Osteoblast (primary cell): ENCODE results near the gene PPIL6. TPM values are rescaled to one million over a fixed set of nuclear protein-coding genes. Genes with fewer than 3 reads are reported as not detected.

Experiments used
- DNase-seq: peaks from one replicate; pipeline ENCODE4 v3.0.0; 2011; ENCODE audit warnings: low spot score, mixed read lengths; ENCODE audit not compliant: insufficient read length; ENCODE audit errors: missing footprints
- H2AFZ ChIP-seq: 2 replicates; pipeline ENCODE4 v1.6.0; 2011; ENCODE audit warnings: mild to moderate bottlenecking, low read length
- H3K27ac ChIP-seq: 2 replicates; pipeline ENCODE4 v1.5.1; 2011; ENCODE audit warnings: mild to moderate bottlenecking, low read depth, low read length, moderate library complexity
- H3K27me3 ChIP-seq: 2 replicates; pipeline ENCODE4 v1.6.0; 2012; ENCODE audit warnings: mild to moderate bottlenecking, control low read depth, inconsistent platforms, low read length, moderate library complexity; ENCODE audit not compliant: insufficient read depth
- H3K36me3 ChIP-seq: 2 replicates; pipeline ENCODE4 v1.5.1; 2011; ENCODE audit warnings: mild to moderate bottlenecking, low read length, control low read depth, moderate library complexity; ENCODE audit not compliant: insufficient read depth
- H3K4me1 ChIP-seq: 2 replicates; pipeline ENCODE4 v1.5.1; 2011; ENCODE audit warnings: mild to moderate bottlenecking, low read length, control low read depth, moderate library complexity; ENCODE audit not compliant: insufficient read depth
- H3K4me2 ChIP-seq: 2 replicates; pipeline ENCODE4 v1.6.0; 2011; ENCODE audit warnings: mild to moderate bottlenecking, low read length; ENCODE audit not compliant: insufficient read depth
- H3K4me3 ChIP-seq: fragments of 200-600 bp; sonication (generic); 3 replicates; pipeline ENCODE4 v1.5.1; 2012; ENCODE audit warnings: mild to moderate bottlenecking, low read length, inconsistent platforms; ENCODE audit not compliant: insufficient read depth
- H3K79me2 ChIP-seq: 2 replicates; pipeline ENCODE4 v1.6.0; 2012; ENCODE audit warnings: mild to moderate bottlenecking, low read length, control low read depth, inconsistent platforms; ENCODE audit not compliant: insufficient read depth
- H3K9me3 ChIP-seq: 2 replicates; pipeline ENCODE4 v1.5.1; 2011; ENCODE audit warnings: low read depth, low read length, control low read depth
- H4K20me1 ChIP-seq: 2 replicates; pipeline ENCODE4 v1.6.0; 2012; ENCODE audit warnings: mild to moderate bottlenecking, low read length, control low read depth; ENCODE audit not compliant: insufficient read depth
- total RNA-seq: library from RNA; depleted of rRNA; stranded (reverse); fragments of >200 nt; gene quantifications from 2 replicates; pipeline ENCODE4 v1.2.3, GENCODE V29; 2012
- TF ChIP-seq, protein P1 (sequence below): IDR thresholded peaks from 2 replicates; pipeline ENCODE4 v1.5.1; 2011; ENCODE audit warnings: mild to moderate bottlenecking, low read depth, low read length, moderate library complexity; ENCODE audit errors: extremely low read depth

The PPIL6 gene
- total RNA-seq, 1 donor, result 5.8 TPM

DNA sequence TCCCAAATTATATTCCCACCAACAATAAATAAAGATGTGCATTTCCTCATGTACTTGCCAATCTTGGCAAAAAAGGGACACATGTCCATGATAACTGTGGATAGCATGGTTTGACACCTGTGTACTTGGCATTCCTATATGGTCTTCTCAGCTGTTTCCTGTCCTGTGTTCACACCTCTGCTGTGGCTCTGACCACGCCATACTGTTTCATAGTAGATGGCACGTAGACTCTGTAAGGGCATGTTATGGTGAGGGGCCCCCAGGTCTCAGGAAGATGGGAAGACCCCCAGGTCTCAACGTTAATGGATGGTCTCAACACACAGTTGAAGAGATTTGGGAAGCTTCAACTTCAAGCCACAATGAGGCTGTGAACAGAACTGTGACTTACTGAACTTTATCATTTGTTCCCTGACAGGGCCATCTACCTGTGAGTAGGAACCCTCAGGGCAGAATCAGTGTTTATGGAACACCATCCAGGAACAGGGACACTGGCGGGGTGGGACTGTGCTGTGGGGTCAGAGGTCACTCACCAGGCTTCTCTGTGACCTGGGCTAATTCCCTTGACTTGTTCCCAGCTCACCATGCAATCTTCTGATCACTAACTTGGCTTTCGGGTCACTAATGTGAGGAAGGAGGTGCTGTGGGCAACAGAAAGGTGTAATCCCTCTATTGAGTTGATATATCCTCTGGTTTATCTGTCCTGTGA lies 30.8 kb upstream of the PPIL6 start:
- TF ChIP-seq, protein P1, sequence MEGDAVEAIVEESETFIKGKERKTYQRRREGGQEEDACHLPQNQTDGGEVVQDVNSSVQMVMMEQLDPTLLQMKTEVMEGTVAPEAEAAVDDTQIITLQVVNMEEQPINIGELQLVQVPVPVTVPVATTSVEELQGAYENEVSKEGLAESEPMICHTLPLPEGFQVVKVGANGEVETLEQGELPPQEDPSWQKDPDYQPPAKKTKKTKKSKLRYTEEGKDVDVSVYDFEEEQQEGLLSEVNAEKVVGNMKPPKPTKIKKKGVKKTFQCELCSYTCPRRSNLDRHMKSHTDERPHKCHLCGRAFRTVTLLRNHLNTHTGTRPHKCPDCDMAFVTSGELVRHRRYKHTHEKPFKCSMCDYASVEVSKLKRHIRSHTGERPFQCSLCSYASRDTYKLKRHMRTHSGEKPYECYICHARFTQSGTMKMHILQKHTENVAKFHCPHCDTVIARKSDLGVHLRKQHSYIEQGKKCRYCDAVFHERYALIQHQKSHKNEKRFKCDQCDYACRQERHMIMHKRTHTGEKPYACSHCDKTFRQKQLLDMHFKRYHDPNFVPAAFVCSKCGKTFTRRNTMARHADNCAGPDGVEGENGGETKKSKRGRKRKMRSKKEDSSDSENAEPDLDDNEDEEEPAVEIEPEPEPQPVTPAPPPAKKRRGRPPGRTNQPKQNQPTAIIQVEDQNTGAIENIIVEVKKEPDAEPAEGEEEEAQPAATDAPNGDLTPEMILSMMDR, result no peak
- H3K79me2 ChIP-seq, result no peaks in the 10 kb centered on the region

DNA sequence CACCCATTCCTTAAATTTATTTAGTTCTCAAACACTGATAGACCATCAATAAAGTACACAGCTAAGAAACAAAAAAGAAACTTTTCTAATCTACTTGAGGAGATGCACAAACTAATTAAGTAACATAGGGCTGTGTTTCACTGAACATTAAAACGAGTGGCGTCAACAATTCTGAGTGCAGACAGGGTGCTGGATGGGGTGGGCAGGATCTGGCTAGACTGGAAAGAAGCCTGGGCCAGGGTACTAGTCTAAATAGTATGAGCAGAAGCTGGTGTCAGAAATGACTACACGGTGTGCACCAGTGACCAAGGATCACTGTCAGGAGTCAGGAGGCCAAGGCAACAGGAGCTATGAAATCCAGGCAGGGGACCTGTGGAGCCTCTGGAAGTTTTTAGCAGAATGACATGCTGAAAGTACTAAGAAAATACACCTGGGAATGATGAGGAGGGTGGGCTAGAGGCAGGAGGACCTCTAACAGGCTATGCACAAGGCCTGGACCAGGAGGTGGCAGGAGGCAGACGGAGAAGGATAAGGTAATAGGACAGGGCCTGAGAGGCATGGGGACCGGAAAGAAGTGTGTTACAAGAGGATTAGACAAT lies 29.3 kb upstream of the PPIL6 start:
- Histone ChIP-seq H3K4me1 (no peaks in the 10 kb centered on the region), H3K4me3 (no peak overlapping the region), H4K20me1 (peaks cover 3% of the 10 kb centered on the region), H3K4me2 (no peak overlapping the region), H3K9me3 (no peaks in the 10 kb centered on the region), H3K36me3 (peaks cover 54% of the 10 kb centered on the region), H3K79me2 (no peaks in the 10 kb centered on the region), H2AFZ (no peak overlapping the region), H3K27me3 (no peaks in the 10 kb centered on the region), H3K27ac (no peak overlapping the region)
- no peak for DNase-seq
- TF ChIP-seq, protein P1, result no peak

More for the DNA sequence above, 30.8 kb upstream of the PPIL6 start:
- no peak for DNase-seq
- H3K27ac ChIP-seq, result no peak overlapping the region
- H3K4me1 ChIP-seq, result no peaks in the 10 kb centered on the region
- no peak overlapping the region for H2AFZ ChIP-seq
- no peak overlapping the region for H3K4me3 ChIP-seq
- no peaks in the 10 kb centered on the region for H3K27me3 ChIP-seq
- H3K9me3 ChIP-seq, result no peaks in the 10 kb centered on the region
- no peak overlapping the region for H3K4me2 ChIP-seq
- peaks cover 52% of the 10 kb centered on the region for H3K36me3 ChIP-seq
- H4K20me1 ChIP-seq, result no peaks in the 10 kb centered on the region

DNA sequence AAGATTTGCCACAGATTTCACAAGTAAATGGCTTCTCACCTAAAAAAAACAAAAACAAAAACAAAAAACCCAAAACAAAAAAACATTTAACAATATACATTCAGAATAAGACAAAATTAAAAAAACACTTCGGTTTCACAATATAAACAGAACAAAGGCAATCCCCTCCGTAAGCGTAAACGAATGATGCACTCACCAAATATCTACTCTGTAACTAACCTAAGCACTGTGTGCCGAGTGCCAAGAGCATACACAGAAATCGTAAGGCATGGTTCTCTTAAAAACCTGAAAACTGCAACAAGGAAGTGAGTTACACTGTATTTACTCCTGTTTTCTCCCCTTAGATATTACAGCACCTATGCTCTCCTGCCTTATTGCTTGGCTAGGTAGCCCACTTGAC lies 27.3 kb upstream of the PPIL6 start:
- peaks cover 3% of the 10 kb centered on the region for H4K20me1 ChIP-seq
- no peak overlapping the region for H3K4me2 ChIP-seq
- TF ChIP-seq, protein P1, result no peak
- H2AFZ ChIP-seq, result no peak overlapping the region
- H3K27ac ChIP-seq, result no peak overlapping the region
- no peak for DNase-seq
- no peak overlapping the region for H3K4me3 ChIP-seq
- H3K9me3 ChIP-seq, result no peaks in the 10 kb centered on the region
- H3K4me1 ChIP-seq, result no peaks in the 10 kb centered on the region
- H3K79me2 ChIP-seq, result no peaks in the 10 kb centered on the region
- H3K36me3 ChIP-seq, result peaks cover 52% of the 10 kb centered on the region
- no peaks in the 10 kb centered on the region for H3K27me3 ChIP-seq

DNA sequence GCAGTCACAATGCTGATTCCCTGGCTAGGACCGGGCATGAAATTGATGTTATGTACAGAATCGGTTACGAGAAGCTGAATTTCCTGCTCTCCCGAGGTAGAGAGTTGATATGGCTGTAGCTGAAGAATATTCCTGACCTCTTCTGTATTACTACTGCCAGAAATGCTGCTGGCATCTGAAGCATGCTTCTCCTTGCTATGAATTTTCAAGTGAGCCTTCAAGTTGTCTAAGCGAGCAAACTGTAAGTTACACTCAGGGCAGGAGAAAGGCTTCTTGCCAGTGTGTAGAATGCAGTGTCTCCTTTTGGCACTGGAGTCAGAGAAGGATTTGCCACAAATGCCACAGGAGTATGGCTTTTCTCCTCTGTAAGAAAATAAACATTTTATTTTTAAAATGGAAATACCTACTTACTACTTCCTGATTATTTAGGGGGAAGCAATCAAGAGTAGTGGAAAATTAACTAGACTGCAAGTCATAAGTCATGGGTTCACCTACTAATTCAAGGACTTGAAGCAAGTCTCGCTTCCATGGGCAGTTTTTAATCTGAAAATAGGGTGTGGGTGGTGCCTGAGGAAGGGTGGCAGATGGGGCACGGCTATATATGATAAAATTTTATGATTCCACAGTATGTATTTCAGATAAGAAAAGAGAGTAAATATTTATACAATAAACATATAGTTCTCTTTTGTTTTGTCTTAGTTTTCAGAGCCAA lies 25.9 kb upstream of the PPIL6 start:
- no peak for DNase-seq
- H3K79me2 ChIP-seq, result no peaks in the 10 kb centered on the region
- peaks cover 45% of the 10 kb centered on the region for H3K36me3 ChIP-seq
- TF ChIP-seq, protein P1, result no peak
- H3K9me3 ChIP-seq, result no peaks in the 10 kb centered on the region
- peaks cover 3% of the 10 kb centered on the region for H4K20me1 ChIP-seq
- H2AFZ ChIP-seq, result no peak overlapping the region
- H3K27me3 ChIP-seq, result no peaks in the 10 kb centered on the region
- H3K4me2 ChIP-seq, result no peak overlapping the region
- no peak overlapping the region for H3K4me3 ChIP-seq
- no peaks in the 10 kb centered on the region for H3K4me1 ChIP-seq
- no peak overlapping the region for H3K27ac ChIP-seq
